H1 (cell line): ENCODE measurements around the gene BAIAP2. TPM values are rescaled to one million over a fixed set of nuclear protein-coding genes. Genes with fewer than 3 reads are reported as not detected.

ENCODE experiments used
- CTCF ChIA-PET: fragments of 300-600 bp; sonication (Branson Sonifier 250); formaldehyde crosslinking; loops from one replicate; lab custom pipeline; 2021; ENCODE audit not compliant: partially characterized antibody; lab: Charles Lee
- POLR2A ChIA-PET: fragments of 300-600 bp; sonication (Branson Sonifier 250); formaldehyde crosslinking; loops from one replicate; lab custom pipeline; 2021; ENCODE audit warnings: inconsistent platforms; ENCODE audit not compliant: partially characterized antibody; lab: Charles Lee
- DNase-seq, 2 experiments: peaks; one replicate each; pipeline versions ENCODE4 v3.0.0 to v3.0.0-alpha.2; 2010 to 2022; ENCODE audit warnings: low spot score in 2 of 2, low read depth in 1 of 2, mixed read lengths in 1 of 2
- FAIRE-seq: peaks from 2 replicates; lab custom pipeline; 2011; peaks lifted over from hg19 to GRCh38; lab: Jason Lieb, UNC
- H2AFZ ChIP-seq: 2 replicates; pipeline ENCODE4 v1.8.1; 2012; ENCODE audit warnings: low read length, inconsistent platforms
- H2AK5ac ChIP-seq: 2 replicates; pipeline ENCODE4 v1.6.1; 2013; ENCODE audit warnings: low read depth, low read length
- H2BK120ac ChIP-seq: replicated peaks from 2 replicates; pipeline ENCODE3; 2013; ENCODE audit warnings: low read depth, low read length, inconsistent platforms
- H2BK12ac ChIP-seq: 2 replicates; pipeline ENCODE4 v1.6.1; 2013; ENCODE audit warnings: low read depth, low read length
- H2BK15ac ChIP-seq: 2 replicates; pipeline ENCODE4 v1.6.1; 2013; ENCODE audit warnings: low read length
- H2BK20ac ChIP-seq: 2 replicates; pipeline ENCODE4 v1.6.1; 2013; ENCODE audit warnings: low read length
- H2BK5ac ChIP-seq: 2 replicates; pipeline ENCODE4 v1.6.1; 2013; ENCODE audit warnings: low read depth, low read length
- H3K14ac ChIP-seq: 2 replicates; pipeline ENCODE4 v1.6.1; 2013; ENCODE audit warnings: inconsistent platforms; ENCODE audit not compliant: insufficient read length
- H3K18ac ChIP-seq: 2 replicates; pipeline ENCODE4 v1.6.1; 2013; ENCODE audit warnings: low read length; ENCODE audit errors: extremely low read depth
- H3K23ac ChIP-seq: 2 replicates; pipeline ENCODE4 v1.6.1; 2013; ENCODE audit warnings: inconsistent platforms; ENCODE audit not compliant: insufficient read length
- H3K23me2 ChIP-seq: 2 replicates; pipeline ENCODE4 v1.6.1; 2013; ENCODE audit warnings: low read depth, low read length
- H3K27ac ChIP-seq: 2 replicates; pipeline ENCODE4 v1.6.1; 2011; ENCODE audit warnings: low read depth, low read length, inconsistent platforms
- H3K27me3 ChIP-seq, 4 experiments: replicated peaks in 1 of 4; 1 replicate in 1 of 4; 2 replicates in 3 of 4; pipeline versions ENCODE4 v1.6.1 to v1.8.1; 2011 to 2013; ENCODE audit warnings: low read length in 3 of 4, mild to moderate bottlenecking in 3 of 4, inconsistent platforms in 2 of 4, mixed read lengths in 2 of 4, moderate library complexity in 1 of 4; ENCODE audit not compliant: control insufficient read depth in 3 of 4, insufficient read depth in 3 of 4; ENCODE audit errors: extremely low read depth in 1 of 4
- H3K36me3 ChIP-seq, 4 experiments: 2 replicates each; pipeline versions ENCODE4 v1.6.1 to v1.8.1; 2011 to 2013; ENCODE audit warnings: mild to moderate bottlenecking in 4 of 4, low read length in 3 of 4, moderate library complexity in 2 of 4, control low read depth in 1 of 4, inconsistent platforms in 1 of 4; ENCODE audit not compliant: insufficient read depth in 4 of 4, control insufficient read depth in 2 of 4
- H3K4ac ChIP-seq: replicated peaks from 2 replicates; pipeline ENCODE3; 2013; ENCODE audit warnings: low read length, low read depth, mixed read lengths, inconsistent platforms; ENCODE audit not compliant: insufficient read length
- H3K4me1 ChIP-seq, 4 experiments: replicated peaks in 1 of 4; 1 replicate in 1 of 4; 2 replicates in 3 of 4; pipeline versions ENCODE4 v1.6.1 to v1.8.1; 2011 to 2013; ENCODE audit warnings: low read length in 3 of 4, inconsistent platforms in 2 of 4, mixed read lengths in 1 of 4; ENCODE audit not compliant: insufficient read depth in 4 of 4, control insufficient read depth in 3 of 4
- H3K4me2 ChIP-seq, 2 experiments: 2 replicates each; pipeline versions ENCODE4 v1.6.1 to v1.8.1; 2011 to 2013; ENCODE audit warnings: low read depth in 2 of 2, low read length in 2 of 2, control low read depth in 1 of 2, inconsistent platforms in 1 of 2, mild to moderate bottlenecking in 1 of 2; ENCODE audit not compliant: insufficient read depth in 1 of 2
- H3K4me3 ChIP-seq, 4 experiments: fragments of 200-600, 300-600 bp in 1 of 4; sonication (generic), shearing (Covaris generic), sonication (Bioruptor Twin) in 1 of 4; 2 replicates each; pipeline versions ENCODE4 v1.5.1 to v1.8.1; 2011 to 2016; ENCODE audit warnings: low read length in 4 of 4, low read depth in 3 of 4, control low read depth in 2 of 4, inconsistent platforms in 2 of 4, mild to moderate bottlenecking in 2 of 4, mixed read lengths in 1 of 4, moderate library complexity in 1 of 4; ENCODE audit not compliant: insufficient read depth in 2 of 4; ENCODE audit errors: extremely low read depth in 1 of 4
- H3K56ac ChIP-seq: replicated peaks from 2 replicates; pipeline ENCODE3; 2013; ENCODE audit warnings: low read depth, mild to moderate bottlenecking, mixed read lengths, low read length, inconsistent platforms; ENCODE audit not compliant: insufficient read length
- H3K79me1 ChIP-seq: 2 replicates; pipeline ENCODE4 v1.6.1; 2013; ENCODE audit warnings: low read depth, low read length, control low read depth
- H3K79me2 ChIP-seq, 2 experiments: 2 replicates each; pipeline versions ENCODE4 v1.6.1 to v1.8.1; 2012 to 2013; ENCODE audit warnings: low read length in 2 of 2, mild to moderate bottlenecking in 2 of 2, inconsistent platforms in 1 of 2; ENCODE audit not compliant: insufficient read depth in 2 of 2, control insufficient read depth in 1 of 2
- H3K9ac ChIP-seq, 4 experiments: replicated peaks in 1 of 4; 1 replicate in 1 of 4; 2 replicates in 3 of 4; pipeline versions ENCODE4 v1.6.1 to v1.8.1; 2011 to 2013; ENCODE audit warnings: low read depth in 3 of 4, low read length in 3 of 4, control low read depth in 2 of 4, mild to moderate bottlenecking in 2 of 4, moderate library complexity in 2 of 4, inconsistent platforms in 1 of 4; ENCODE audit errors: extremely low read depth in 1 of 4
- H3K9me3 ChIP-seq, 2 experiments: 2 replicates each; pipeline versions ENCODE4 v1.6.1 to v1.8.1; 2012 to 2013; ENCODE audit warnings: mild to moderate bottlenecking in 2 of 2, moderate library complexity in 2 of 2, control low read depth in 1 of 2, inconsistent platforms in 1 of 2, low read depth in 1 of 2, low read length in 1 of 2, mixed read lengths in 1 of 2; ENCODE audit not compliant: insufficient read depth in 2 of 2
- H4K20me1 ChIP-seq, 2 experiments: replicated peaks in 1 of 2; 2 replicates each; pipeline versions ENCODE3 to v1.8.1; 2011 to 2013; ENCODE audit warnings: inconsistent platforms in 2 of 2, low read length in 2 of 2, mild to moderate bottlenecking in 1 of 2; ENCODE audit not compliant: insufficient read depth in 2 of 2, control insufficient read depth in 1 of 2
- H4K5ac ChIP-seq: 2 replicates; pipeline ENCODE4 v1.6.1; 2013; ENCODE audit warnings: low read length, low read depth, mixed read lengths, inconsistent platforms; ENCODE audit not compliant: insufficient read length
- H4K8ac ChIP-seq: 2 replicates; pipeline ENCODE4 v1.8.0; 2013; ENCODE audit warnings: mild to moderate bottlenecking, moderate library complexity, low read length, inconsistent platforms; ENCODE audit not compliant: insufficient read depth; ENCODE audit errors: extremely low read depth
- H4K91ac ChIP-seq: replicated peaks from 2 replicates; pipeline ENCODE3; 2013; ENCODE audit warnings: low read length, mixed read lengths, inconsistent platforms; ENCODE audit not compliant: insufficient read length
- CEBPB ChIP-seq: IDR thresholded peaks from 2 replicates; pipeline ENCODE4 v1.6.1; 2012; ENCODE audit warnings: low read depth, low read length
- CREB1 ChIP-seq: IDR thresholded peaks from 2 replicates; pipeline ENCODE4 v1.6.1; 2012; ENCODE audit warnings: inconsistent platforms
- MAX ChIP-seq: IDR thresholded peaks from 2 replicates; pipeline ENCODE4 v1.6.1; 2012; ENCODE audit warnings: inconsistent platforms
- POLR2AphosphoS5 ChIP-seq: IDR thresholded peaks from 2 replicates; pipeline ENCODE4 v1.6.1; 2011; ENCODE audit warnings: low read depth, low read length
- RBBP5 ChIP-seq: IDR thresholded peaks from 2 replicates; pipeline ENCODE4 v1.7.1; 2012; ENCODE audit warnings: low read depth, mild to moderate bottlenecking, inconsistent platforms, low read length, moderate library complexity, borderline replicate concordance
- SAP30 ChIP-seq: fragments of 300-600 bp; sonication (generic); IDR thresholded peaks from 2 replicates; pipeline ENCODE4 v1.7.1; 2012; ENCODE audit warnings: low read length, moderate library complexity, mild to moderate bottlenecking, inconsistent platforms; ENCODE audit not compliant: insufficient read depth, insufficient replicate concordance
- SIRT6 ChIP-seq: IDR thresholded peaks from one replicate; pipeline ENCODE4 v1.7.1; 2012; ENCODE audit warnings: low read length, inconsistent platforms
- SP2 ChIP-seq: IDR thresholded peaks from 2 replicates; pipeline ENCODE4 v1.6.1; 2012; ENCODE audit warnings: mild to moderate bottlenecking, low read length, inconsistent platforms
- TCF12 ChIP-seq: IDR thresholded peaks from 2 replicates; pipeline ENCODE4 v1.6.1; 2011; ENCODE audit warnings: low read depth, mild to moderate bottlenecking, low read length
- WGBS, 2 experiments: shearing (Covaris generic) in 1 of 2; methylation state at CpG; one replicate each; pipeline versions ENCODE4 v1.1.6 to v1.1.7; 2013 to 2015; ENCODE audit warnings: low lambda C conversion rate in 2 of 2, mixed read lengths in 2 of 2, inconsistent platforms in 1 of 2, low coverage in 1 of 2, missing lambda C conversion rate in 1 of 2; ENCODE audit not compliant: insufficient replicate concordance in 2 of 2, insufficient coverage in 1 of 2, insufficient read length in 1 of 2; ENCODE audit errors: extremely low coverage in 1 of 2, missing lambda C conversion rate in 1 of 2; 5-methylcytosine and 5-hydroxymethylcytosine counted together
- polyA plus RNA-seq, 7 experiments: library from polyadenylated mRNA; depleted of rRNA in 3 of 7; stranded (reverse) in 5 of 7; unstranded in 2 of 7; fragments of >200 nt in 5 of 7; fragments of 200-250 nt in 2 of 7; gene quantifications; 1 replicate in 5 of 7; 2 replicates in 1 of 7; 4 replicates in 1 of 7; pipeline versions ENCODE4 v1.2.1 to v1.2.3, GENCODE V29; 2011 to 2013; ENCODE audit warnings: missing spikeins in 2 of 7, mixed read lengths in 2 of 7
- total RNA-seq: library from RNA; stranded (reverse); fragmentation: NEBNext Ultra II Directional; extraction: Animal tissue kit (Norgen Biotek cat#: 25700); gene quantifications from 2 replicates; pipeline ENCODE4 v1.2.1, GENCODE V29; 2021

Gene BAIAP2
- total and polyA plus RNA-seq, 2 of the 8 experiments (the other 6 are each of a cell fraction or from before 2014, with no cell fraction given), result 10.0 to 22.8 TPM

- no peak overlapping the region for H3K27ac ChIP-seq
- H3K14ac ChIP-seq, result no peak overlapping the region
- no peak overlapping the region for H4K8ac ChIP-seq
- H2BK5ac ChIP-seq, result no peak overlapping the region
- H3K4me1 ChIP-seq, result peaks cover 0 to 3% (median under 1%) of the 10 kb centered on the region in 4 experiments; a peak in 4 of 7 replicates
- H2BK15ac ChIP-seq, result no peak overlapping the region
- 83% methylated on average over 29 of the region's 29 CpGs; no CpG with 5 or more reads in 1 of the 2 experiments for WGBS, 2 experiments
- no peak overlapping the region for H3K4me3 ChIP-seq
- no peak overlapping the region for H4K91ac ChIP-seq
- no peaks in the 10 kb centered on the region for H3K9me3 ChIP-seq
- no peaks in the 10 kb centered on the region for H4K20me1 ChIP-seq
- H3K36me3 ChIP-seq, result no peaks in the 10 kb centered on the region
- H3K4ac ChIP-seq, result no peak overlapping the region
- FAIRE-seq (no peak), DNase-seq (no peak)
- 0 out of 2 replicates have a peak overlapping the region, but pooled peaks have one; percentile 1 for H3K18ac ChIP-seq
- no peak overlapping the region for H3K56ac ChIP-seq
- H4K5ac ChIP-seq, result no peak overlapping the region
- no peaks in the 10 kb centered on the region for H3K23me2 ChIP-seq
- TF ChIP-seq SAP30 (no peak), POLR2AphosphoS5 (no peak), CREB1 (no peak), TCF12 (no peak), RBBP5 (no peak), SP2 (no peak), CEBPB (no peak), MAX (no peak), SIRT6 (no peak)
- ChIA-PET POLR2A (interaction anchor here (1.0 to 4.6 kb wide), 2 partner anchors 16 to 17 kb away, joined by 5 to 24 read pairs; partner anchors contain the start of gene BAIAP2), CTCF (interaction anchor here (0.8 to 12.9 kb wide), 5 partner anchors 17 to 84 kb away, joined by 3 to 110 read pairs (median 5); no protein-coding TSS in a partner anchor)
- no peaks in the 10 kb centered on the region for H3K79me1 ChIP-seq
- no peaks in the 10 kb centered on the region for H3K27me3 ChIP-seq
- H3K9ac ChIP-seq, result no peak overlapping the region
- 0 out of 2 replicates have a peak overlapping the region, but pooled peaks have one; percentile 55 for H2BK12ac ChIP-seq
- no peaks in the 10 kb centered on the region for H3K79me2 ChIP-seq
- H2AFZ ChIP-seq, result peak overlapping the region; percentile 26; the same call in 1 of the 2 replicates
- no peak overlapping the region for H3K23ac ChIP-seq
- H2BK120ac ChIP-seq, result no peak overlapping the region
- H2BK20ac ChIP-seq, result no peak overlapping the region
- H2AK5ac ChIP-seq, result no peak overlapping the region
- H3K4me2 ChIP-seq, result no peak overlapping the region
Observed at GRCh38 chr17:81018044-81018802, 16.7 kb upstream of the BAIAP2 start.
